Naive thymus-derived CD4-positive, alpha-beta T cell (primary cell): ENCODE results near the gene SMARCAD1. TPM values are rescaled to one million over a fixed set of nuclear protein-coding genes. Genes with fewer than 3 reads are reported as not detected.
"Not testable (repeated sequence)": the region's sequence is repeated elsewhere in the genome, so short reads cannot be mapped to it uniquely, and the experiment has no call there.

Experiments used
- ATAC-seq: fragments of 150-1000 bp; cut with Tn5 transposase; 2 replicates; pipeline ENCODE4 v1.10.0; 2021; ENCODE audit warnings: mild to moderate bottlenecking, moderate library complexity
- CTCF ChIA-PET: fragments of 350-600 bp; sonication (Branson Sonifier 250); formaldehyde crosslinking; loops from one replicate; lab custom pipeline; 2021; ENCODE audit warnings: antibody characterized with exemption; lab: Charles Lee
- POLR2A ChIA-PET: fragments of 350-600 bp; sonication (Branson Sonifier 250); formaldehyde crosslinking; loops from one replicate; lab custom pipeline; 2021; ENCODE audit warnings: antibody characterized with exemption, inconsistent platforms; lab: Charles Lee
- DNase-seq, 9 donors: peaks; one replicate each; pipeline versions ENCODE4 v3.0.0 to v3.0.0-alpha.2; 2020 to 2022; ENCODE audit warnings: mixed read lengths in 1 of 9
- H3K27ac ChIP-seq: one replicate; pipeline ENCODE4 v1.7.0; 2013; ENCODE audit warnings: mild to moderate bottlenecking, low read depth, low read length, moderate library complexity
- H3K27me3 ChIP-seq, 2 donors: one replicate each; pipeline ENCODE4 v1.7.0; 2013; ENCODE audit warnings: low read length in 2 of 2, mild to moderate bottlenecking in 2 of 2, moderate library complexity in 2 of 2; ENCODE audit not compliant: control insufficient read depth in 2 of 2, insufficient read depth in 2 of 2
- H3K36me3 ChIP-seq, 3 experiments: 1 replicate in 2 of 3; 2 replicates in 1 of 3; pipeline ENCODE4 v1.7.0; 2013; ENCODE audit warnings: low read length in 3 of 3, mild to moderate bottlenecking in 3 of 3, moderate library complexity in 1 of 3; ENCODE audit not compliant: insufficient read depth in 3 of 3, control insufficient read depth in 2 of 3
- H3K4me1 ChIP-seq, 2 donors: one replicate each; pipeline ENCODE4 v1.7.0; 2013; ENCODE audit warnings: low read length in 2 of 2, mild to moderate bottlenecking in 2 of 2, moderate library complexity in 1 of 2; ENCODE audit not compliant: control insufficient read depth in 2 of 2, insufficient read depth in 2 of 2
- H3K4me3 ChIP-seq: 2 replicates; pipeline ENCODE4 v1.7.0; 2013; ENCODE audit warnings: mild to moderate bottlenecking, low read length
- H3K9me3 ChIP-seq, 3 experiments: 1 replicate in 2 of 3; 2 replicates in 1 of 3; pipeline ENCODE4 v1.7.0; 2013; ENCODE audit warnings: low read length in 3 of 3; ENCODE audit not compliant: control insufficient read depth in 2 of 3
- H3K27ac Mint-ChIP-seq, 9 donors: one replicate each; pipeline ENCODE4 v1.8.0; 2020 to 2022; ENCODE audit warnings: mixed read lengths in 9 of 9, mild to moderate bottlenecking in 8 of 9, moderate library complexity in 5 of 9, inconsistent platforms in 2 of 9
- H3K27me3 Mint-ChIP-seq, 5 donors: one replicate each; pipeline ENCODE4 v1.8.0; 2021 to 2022; ENCODE audit warnings: mixed read lengths in 5 of 5, mild to moderate bottlenecking in 1 of 5
- H3K36me3 Mint-ChIP-seq, 5 donors: one replicate each; pipeline ENCODE4 v1.8.0; 2020 to 2022; ENCODE audit warnings: mixed read lengths in 5 of 5, mild to moderate bottlenecking in 3 of 5, inconsistent platforms in 1 of 5
- H3K4me1 Mint-ChIP-seq, 7 donors: one replicate each; pipeline ENCODE4 v1.8.0; 2020 to 2022; ENCODE audit warnings: mixed read lengths in 7 of 7, mild to moderate bottlenecking in 3 of 7, inconsistent platforms in 1 of 7
- H3K4me3 Mint-ChIP-seq, 10 donors: one replicate each; pipeline ENCODE4 v1.8.0; 2020 to 2022; ENCODE audit warnings: mild to moderate bottlenecking in 10 of 10, mixed read lengths in 10 of 10, moderate library complexity in 6 of 10, inconsistent platforms in 2 of 10
- H3K9me3 Mint-ChIP-seq, 11 donors: one replicate each; pipeline ENCODE4 v1.8.0; 2020 to 2022; ENCODE audit warnings: mixed read lengths in 11 of 11, mild to moderate bottlenecking in 4 of 11, inconsistent platforms in 1 of 11, moderate library complexity in 1 of 11
- intact Hi-C, 2 donors: fragments of 100-400 bp; cut with micrococcal nuclease; formaldehyde crosslinking; loops; one replicate each; pipeline ENCODE4 v1.15.1; 2023
- polyA plus RNA-seq, 2 donors: library from polyadenylated mRNA; unstranded; fragments of 300-500 nt; fragmentation: Illumina TruSeq; gene quantifications; one replicate each; pipeline ENCODE4 v1.2.3, GENCODE V29; 2021
- total RNA-seq, 6 experiments: library from RNA in 5 of 6; stranded (reverse) in 5 of 6; gene quantifications; 1 replicate in 5 of 6; 2 replicates in 1 of 6; pipeline ENCODE4 v1.2.3 and lab custom pipeline; 2021 to 2026

Gene SMARCAD1
- total and polyA plus RNA-seq, 7 experiments from 2014 or later: 12.6 to 34.2 (median 16.8) TPM

- H3K4me3 ChIP-seq: no peak overlapping the region
- Mint-ChIP-seq H3K9me3 (no peaks in the 10 kb centered on the region), H3K27ac (no peak overlapping the region), H3K4me3 (no peak overlapping the region), H3K27me3 (no peaks in the 10 kb centered on the region), H3K4me1 (no peaks in the 10 kb centered on the region), H3K36me3 (peaks cover 7 to 52% (median 21%) of the 10 kb centered on the region in 5 donors)
- no peak for ATAC-seq
- POLR2A ChIA-PET: no interaction called here
- intact Hi-C loops: no loop called here
- peaks cover 0 to 21% (median 0%) of the 10 kb centered on the region in 3 experiments for H3K36me3 ChIP-seq
- H3K4me1 ChIP-seq: no peaks in the 10 kb centered on the region
- no peaks in the 10 kb centered on the region for H3K9me3 ChIP-seq
- H3K27me3 ChIP-seq: no peaks in the 10 kb centered on the region
- H3K27ac ChIP-seq: no peak overlapping the region
- DNase-seq: no peak
- CTCF ChIA-PET: no interaction called here
Measured at GRCh38 chr4:94290245-94290644, 82.6 kb downstream of the SMARCAD1 start.

GRCh38 chr4:94293981-94294380, 86.3 kb downstream of the SMARCAD1 start:
- not testable (repeated sequence) for H3K27ac Mint-ChIP-seq, ATAC-seq

GRCh38 chr4:94295473-94295872, 87.8 kb downstream of the SMARCAD1 start:
- H3K27ac Mint-ChIP-seq, H3K27ac ChIP-seq, DNase-seq, H3K4me1 Mint-ChIP-seq, H3K4me3 Mint-ChIP-seq, POLR2A ChIA-PET, H3K4me3 ChIP-seq, intact Hi-C loops, H3K27me3 Mint-ChIP-seq, CTCF ChIA-PET, ATAC-seq, H3K4me1 ChIP-seq, H3K9me3 Mint-ChIP-seq, H3K9me3 ChIP-seq, H3K36me3 ChIP-seq, H3K27me3 ChIP-seq: not testable (repeated sequence)
- H3K36me3 Mint-ChIP-seq: peaks cover 2 to 17% (median 8%) of the 10 kb centered on the region in 5 donors

More at GRCh38 chr4:94293981-94294380, 86.3 kb downstream of the SMARCAD1 start:
- H3K27ac ChIP-seq, H3K36me3 ChIP-seq, H3K4me1 ChIP-seq, DNase-seq, H3K9me3 Mint-ChIP-seq, intact Hi-C loops, H3K27me3 ChIP-seq, H3K27me3 Mint-ChIP-seq, POLR2A ChIA-PET, H3K4me1 Mint-ChIP-seq, H3K9me3 ChIP-seq, H3K4me3 Mint-ChIP-seq, H3K4me3 ChIP-seq, CTCF ChIA-PET: not testable (repeated sequence)
- H3K36me3 Mint-ChIP-seq: peaks cover 5 to 24% (median 15%) of the 10 kb centered on the region in 5 donors

- Histone ChIP-seq H3K27ac (no peak overlapping the region), H3K4me3 (no peak overlapping the region), H3K27me3 (no peaks in the 10 kb centered on the region), H3K36me3 (no peaks in the 10 kb centered on the region), H3K4me1 (no peaks in the 10 kb centered on the region), H3K9me3 (no peaks in the 10 kb centered on the region)
- no peak for ATAC-seq
- Mint-ChIP-seq H3K36me3 (no peaks in the 10 kb centered on the region), H3K4me3 (no peak overlapping the region), H3K27ac (no peak overlapping the region), H3K4me1 (peaks cover 0 to 2% (median 0%) of the 10 kb centered on the region in 7 donors), H3K9me3 (no peaks in the 10 kb centered on the region), H3K27me3 (no peaks in the 10 kb centered on the region)
- intact Hi-C loops: no loop called here
- ChIA-PET CTCF (interaction anchor here (1.0 kb wide), 1 partner anchor 91 kb away, joined by 3 read pairs; the partner anchor contains the start of gene SMARCAD1), POLR2A (interaction anchor here (0.5 kb wide), 1 partner anchor 17 kb away, joined by 3 read pairs; no protein-coding TSS in a partner anchor)
- no peak for DNase-seq
Measured at GRCh38 chr4:94298725-94299252, 91.1 kb downstream of the SMARCAD1 start.

- no peak overlapping the region for H3K4me3 ChIP-seq
- H3K4me1 ChIP-seq: no peaks in the 10 kb centered on the region
- no peaks in the 10 kb centered on the region for H3K36me3 Mint-ChIP-seq
- ATAC-seq: no peak
- no peak for DNase-seq
- H3K27ac Mint-ChIP-seq: no peak overlapping the region
- H3K9me3 Mint-ChIP-seq: no peaks in the 10 kb centered on the region
- H3K27me3 ChIP-seq: no peaks in the 10 kb centered on the region
- no peak overlapping the region for H3K4me3 Mint-ChIP-seq
- POLR2A ChIA-PET: no interaction called here
- H3K9me3 ChIP-seq: no peaks in the 10 kb centered on the region
- H3K36me3 ChIP-seq: no peaks in the 10 kb centered on the region
- CTCF ChIA-PET: no interaction called here
- intact Hi-C loops: loop anchor here in 1 of 2 donors (5.0 kb wide), 1 partner anchor 105 kb away; no protein-coding TSS in a partner anchor
- no peaks in the 10 kb centered on the region for H3K4me1 Mint-ChIP-seq
- no peaks in the 10 kb centered on the region for H3K27me3 Mint-ChIP-seq
- H3K27ac ChIP-seq: no peak overlapping the region
Measured at GRCh38 chr4:94302191-94302590, 94.5 kb downstream of the SMARCAD1 start.

- no peak overlapping the region for H3K27ac ChIP-seq
- Mint-ChIP-seq H3K27ac (no peak overlapping the region), H3K36me3 (no peaks in the 10 kb centered on the region), H3K4me1 (no peaks in the 10 kb centered on the region), H3K27me3 (no peaks in the 10 kb centered on the region), H3K4me3 (no peak overlapping the region), H3K9me3 (no peaks in the 10 kb centered on the region)
- no peaks in the 10 kb centered on the region for H3K4me1 ChIP-seq
- no peaks in the 10 kb centered on the region for H3K36me3 ChIP-seq
- H3K27me3 ChIP-seq: no peaks in the 10 kb centered on the region
- intact Hi-C loops: loop anchor here (1.0 to 5.0 kb wide), 3 partner anchors 87 to 292 kb away; no protein-coding TSS in a partner anchor
- CTCF ChIA-PET: interaction anchor here (0.7 kb wide), 1 partner anchor 226 kb away, joined by 3 read pairs; no protein-coding TSS in a partner anchor
- ATAC-seq (no peak), DNase-seq (peak in 4 of 9 donors; percentile 7 to 14 (median 11))
- H3K9me3 ChIP-seq: no peaks in the 10 kb centered on the region
- H3K4me3 ChIP-seq: no peak overlapping the region
- POLR2A ChIA-PET: no interaction called here
Measured at GRCh38 chr4:94304365-94304971, 96.8 kb downstream of the SMARCAD1 start.
